Left colon (tissue), 2 donors: Measurements from ENCODE around the gene LIF. TPM values are rescaled to one million over a fixed set of nuclear protein-coding genes. Genes with fewer than 3 reads are reported as not detected.
A peak's percentile ranks its signal among the peaks of the same experiment; 100 is the strongest.

Experiments used
- ATAC-seq: fragments of 200-7000 bp; cut with Tn5 transposase; one replicate; pipeline ENCODE4 v1.9.1; 2020; ENCODE audit warnings: mild to moderate bottlenecking, moderate library complexity
- DNase-seq, 2 donors: peaks; one replicate each; pipeline ENCODE4 v3.0.0-alpha.2; 2020
- intact Hi-C, 2 donors: fragments of 100-400 bp; cut with DNase I in 1 of 2; cut with micrococcal nuclease in 1 of 2; formaldehyde crosslinking; loops; one replicate each; pipeline versions ENCODE4 v1.11.2 to v1.14.0; 2022; cut with DNase I, micrococcal nuclease
- total RNA-seq, 2 donors: library from RNA; stranded (reverse); fragmentation: NEBNext Ultra II Directional; extraction: Animal tissue kit (Norgen Biotek cat#: 25700); gene quantifications; one replicate each; pipeline ENCODE4 v1.2.1, GENCODE V29; 2021
- donor health status: DM: no; HTN: no; CAD: no.
- donor health status: DM: yes; HTN: yes; CAD: no.

Gene LIF
- total RNA-seq, 2 donors from 2014 or later: 8.2 to 11.7 TPM

GRCh38 chr22:30250039-30250565 is 3.5 kb upstream of the LIF start:
- ATAC-seq (no peak), DNase-seq (no peak)
- intact Hi-C loops: no loop called here

- ATAC-seq (no peak), DNase-seq (no peak)
- intact Hi-C loops: no loop called here
Measured at GRCh38 chr22:30249049-30250038, 2.8 kb upstream of the LIF start.

GRCh38 chr22:30248484-30248883 is 1.9 kb upstream of the LIF start:
- intact Hi-C loops: no loop called here
- ATAC-seq (no peak), DNase-seq (no peak)

- ATAC-seq (peak; percentile 19), DNase-seq (peak in 1 of 2 donors; percentile 57)
- intact Hi-C loops: no loop called here
Measured at GRCh38 chr22:30247974-30248373, 1.4 kb upstream of the LIF start.

- no peak for DNase-seq
Measured at GRCh38 chr22:30247561-30247960, 1.0 kb upstream of the LIF start.

GRCh38 chr22:30246814-30247376 is 336 bp upstream of the LIF start:
- peak; percentile 72 for ATAC-seq

More at GRCh38 chr22:30247561-30247960, 1.0 kb upstream of the LIF start:
- no peak for ATAC-seq
- intact Hi-C loops: no loop called here

GRCh38 chr22:30245181-30245984 is 1.2 kb downstream of the LIF start:
- intact Hi-C loops: no loop called here
- peak; percentile 54 for ATAC-seq
- peak; percentile 72 to 77 for DNase-seq

More at GRCh38 chr22:30246814-30247376, 336 bp upstream of the LIF start:
- peak; percentile 78 to 84 for DNase-seq
- intact Hi-C loops: no loop called here

GRCh38 chr22:30244641-30245040 is 1.9 kb downstream of the LIF start:
- no peak for ATAC-seq
- intact Hi-C loops: no loop called here
- DNase-seq: no peak

GRCh38 chr22:30244066-30244465 is 2.5 kb downstream of the LIF start:
- no peak for ATAC-seq
- no peak for DNase-seq
- intact Hi-C loops: no loop called here

- intact Hi-C loops: no loop called here
- DNase-seq: no peak
- no peak for ATAC-seq
Measured at GRCh38 chr22:30243661-30244060, 2.9 kb downstream of the LIF start.

GRCh38 chr22:30241576-30242371 is 4.8 kb downstream of the LIF start:
- intact Hi-C loops: no loop called here
- ATAC-seq (no peak), DNase-seq (no peak)

GRCh38 chr22:30240541-30241417 is 5.8 kb downstream of the LIF start:
- DNase-seq: no peak
- intact Hi-C loops: no loop called here
- ATAC-seq: no peak

GRCh38 chr22:30239488-30240405 is 6.8 kb downstream of the LIF start:
- no peak for DNase-seq
- intact Hi-C loops: no loop called here
- ATAC-seq: no peak

- intact Hi-C loops: no loop called here
- ATAC-seq (peak; percentile 78), DNase-seq (peak; percentile 60)
Measured at GRCh38 chr22:30238661-30239487, 7.7 kb downstream of the LIF start.

- DNase-seq: no peak
- no peak for ATAC-seq
- intact Hi-C loops: no loop called here
Measured at GRCh38 chr22:30238136-30238535, 8.4 kb downstream of the LIF start.

GRCh38 chr22:30236875-30237274 is 9.7 kb downstream of the LIF start:
- DNase-seq (no peak), ATAC-seq (no peak)
- intact Hi-C loops: no loop called here
